ENCODE measurements around the gene CNTROB. TPM values are rescaled to one million over a fixed set of nuclear protein-coding genes. Genes with fewer than 3 reads are reported as not detected.

The CNTROB gene
- total RNA-seq, 1 experiment from 2014 or later: 39.2 TPM

DNA sequence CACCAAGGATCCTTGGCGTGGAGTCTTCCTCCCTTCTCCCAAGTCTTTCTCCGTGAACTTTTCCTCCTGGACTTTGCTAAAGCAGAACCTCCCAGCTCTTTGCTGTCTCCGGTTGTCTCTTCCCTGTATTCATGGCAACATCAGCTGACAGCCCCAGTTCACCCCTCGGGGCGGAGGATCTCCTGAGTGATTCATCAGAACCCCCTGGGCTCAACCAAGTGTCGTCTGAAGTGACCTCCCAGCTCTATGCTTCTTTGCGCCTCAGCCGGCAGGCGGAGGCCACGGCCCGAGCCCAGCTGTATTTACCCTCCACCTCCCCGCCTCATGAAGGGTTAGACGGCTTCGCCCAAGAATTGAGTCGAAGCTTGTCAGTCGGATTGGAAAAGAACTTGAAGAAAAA is 943 bp downstream of the CNTROB start:
- no TSS peak for BruUV-seq (replicated peaks)
- CTCF ChIA-PET: interaction anchor here (0.5 to 3.4 kb wide), 28 partner anchors 12 to 635 kb away, joined by 3 to 20 read pairs (median 4); partner anchors contain the start of gene CHD3
- intact Hi-C loops (cut with micrococcal nuclease): loop anchor here (1.0 to 5.0 kb wide), 3 partner anchors 18 to 109 kb away; no protein-coding TSS in a partner anchor
- Mint-ChIP-seq H3K4me3 (ENCODE audit: unreplicated experiment) (peak overlapping the region; percentile 95), H3K27me3 (ENCODE audit: insufficient read depth, unreplicated experiment) (no peaks in the 10 kb centered on the region), H3K27ac (ENCODE audit: low read depth, unreplicated experiment) (peak overlapping the region; percentile 96), H3K9me3 (ENCODE audit: unreplicated experiment) (no peaks in the 10 kb centered on the region), H3K36me3 (ENCODE audit: insufficient read depth, unreplicated experiment) (peaks cover 32% of the 10 kb centered on the region), H3K4me1 (ENCODE audit: insufficient read depth, unreplicated experiment) (peaks cover 22% of the 10 kb centered on the region)
- peak; percentile 53 for DNase-seq (ENCODE audit: unreplicated experiment)
- POLR2A ChIA-PET: interaction anchor here (0.6 to 4.0 kb wide), 34 partner anchors 7 to 375 kb away, joined by 3 to 103 read pairs (median 6); partner anchors contain the start of genes ALOXE3, AURKB, CHD3 and CYB5D1
- TF ChIP-seq CTCF (IDR thresholded peaks at IDR 0.05; ENCODE audit: unreplicated experiment): peak; percentile 9

DNA sequence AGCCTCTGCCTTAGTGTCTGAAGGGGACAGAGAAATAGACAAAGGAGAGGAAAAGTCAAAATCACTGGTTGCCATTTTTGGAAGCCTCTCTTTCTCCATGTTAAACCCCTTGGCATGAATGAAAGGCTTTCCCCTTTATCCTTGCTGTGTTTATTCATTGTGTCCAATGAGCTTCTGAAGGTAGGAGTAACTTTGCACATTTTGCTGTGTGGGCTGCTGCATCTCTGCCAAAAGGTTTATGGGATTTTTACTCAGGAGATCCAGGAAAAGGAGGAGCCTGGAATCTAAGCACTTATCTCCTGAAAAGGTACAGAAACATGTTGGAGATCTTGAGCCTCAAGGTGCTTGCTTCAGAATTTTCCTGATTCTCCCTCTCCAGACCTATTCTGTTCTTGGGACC is 3.9 kb downstream of the CNTROB start:
- CTCF ChIA-PET: interaction anchor here (0.6 to 2.5 kb wide), 8 partner anchors 13 to 759 kb away, joined by 3 to 12 read pairs (median 4); no protein-coding TSS in a partner anchor
- BruUV-seq (replicated peaks): no TSS peak
- H3K36me3 Mint-ChIP-seq (ENCODE audit: insufficient read depth, unreplicated experiment): peaks cover 50% of the 10 kb centered on the region

DNA sequence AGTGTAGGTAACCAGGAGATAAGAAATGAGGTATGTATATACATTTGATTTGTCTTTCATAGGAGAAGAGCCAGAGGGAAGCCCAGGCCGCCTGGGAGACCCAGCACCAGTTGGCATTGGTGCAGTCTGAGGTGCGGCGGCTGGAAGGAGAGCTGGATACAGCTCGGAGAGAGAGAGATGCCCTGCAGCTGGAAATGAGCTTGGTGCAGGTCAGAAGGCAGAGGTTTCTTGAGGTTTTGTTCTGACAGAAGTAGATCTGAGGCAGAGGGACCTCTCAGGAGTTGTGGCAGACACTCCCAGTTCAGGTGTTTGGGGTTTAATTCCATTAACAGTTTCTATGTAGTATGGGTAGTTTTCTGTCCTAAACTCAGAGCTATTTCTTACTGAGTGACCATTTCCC is 8.0 kb downstream of the CNTROB start:
- peak overlapping the region; percentile 11 for H3K27ac Mint-ChIP-seq (ENCODE audit: low read depth, unreplicated experiment)

More for the DNA sequence above, 3.9 kb downstream of the CNTROB start:
- DNase-seq (ENCODE audit: unreplicated experiment): no peak
- Mint-ChIP-seq H3K27ac (ENCODE audit: low read depth, unreplicated experiment) (no peak overlapping the region), H3K4me1 (ENCODE audit: insufficient read depth, unreplicated experiment) (peaks cover 23% of the 10 kb centered on the region), H3K4me3 (ENCODE audit: unreplicated experiment) (no peak overlapping the region), H3K27me3 (ENCODE audit: insufficient read depth, unreplicated experiment) (no peaks in the 10 kb centered on the region), H3K9me3 (ENCODE audit: unreplicated experiment) (no peaks in the 10 kb centered on the region)
- intact Hi-C loops (cut with micrococcal nuclease): no loop called here
- no peak for TF ChIP-seq CTCF (IDR thresholded peaks at IDR 0.05; ENCODE audit: unreplicated experiment)
- POLR2A ChIA-PET: no interaction called here

More for the DNA sequence above, 8.0 kb downstream of the CNTROB start:
- Mint-ChIP-seq H3K4me3 (ENCODE audit: unreplicated experiment) (no peak overlapping the region), H3K9me3 (ENCODE audit: unreplicated experiment) (no peaks in the 10 kb centered on the region), H3K36me3 (ENCODE audit: insufficient read depth, unreplicated experiment) (peaks cover 80% of the 10 kb centered on the region), H3K27me3 (ENCODE audit: insufficient read depth, unreplicated experiment) (no peaks in the 10 kb centered on the region), H3K4me1 (ENCODE audit: insufficient read depth, unreplicated experiment) (peaks cover 5% of the 10 kb centered on the region)
- no TSS peak for BruUV-seq (replicated peaks)
- ChIA-PET CTCF (interaction anchor here (0.6 to 1.7 kb wide), 6 partner anchors 27 to 433 kb away, joined by 3 to 7 read pairs (median 4); no protein-coding TSS in a partner anchor), POLR2A (interaction anchor here (1.5 kb wide), 1 partner anchor 8 kb away, joined by 5 read pairs; the partner anchor contains the start of genes CNTROB and TRAPPC1)
- TF ChIP-seq CTCF (IDR thresholded peaks at IDR 0.05; ENCODE audit: unreplicated experiment): no peak
- no peak for DNase-seq (ENCODE audit: unreplicated experiment)
- intact Hi-C loops (cut with micrococcal nuclease): no loop called here

Measured in MCF 10A (cell line).